IMR-90 (cell line): ENCODE data around the gene ZNF138. TPM values are rescaled to one million over a fixed set of nuclear protein-coding genes. Genes with fewer than 3 reads are reported as not detected.

Experiments used
- ATAC-seq: fragments of 200-7000 bp; cut with Tn5 transposase; 2 replicates; pipeline ENCODE4 v1.9.1; 2020; ENCODE audit warnings: low read depth, mild to moderate bottlenecking, moderate library complexity
- BruUV-seq: library from RNA; stranded (reverse); fragments of 400-500 nt; replicated peaks from 2 replicates; lab custom pipeline; 2021; lab: Mats Ljungman, UMichigan
- CTCF ChIA-PET: fragments of 300-600 bp; formaldehyde crosslinking; extraction: SDS; loops from one replicate; lab custom pipeline; 2021; ENCODE audit warnings: antibody characterized with exemption; lab: Yijun Ruan, JAX
- POLR2A ChIA-PET: fragments of 300-600 bp; sonication (Branson Sonifier 250); formaldehyde crosslinking; loops from one replicate; lab custom pipeline; 2022; ENCODE audit warnings: antibody characterized with exemption; ENCODE audit not compliant: unreplicated experiment; lab: Charles Lee
- DNase-seq: peaks from one replicate; pipeline ENCODE4 v3.0.0; 2013
- H2AFZ ChIP-seq: replicated peaks from 2 replicates; pipeline ENCODE3; 2013; ENCODE audit warnings: low read length, mild to moderate bottlenecking; ENCODE audit not compliant: poor library complexity
- H2AK5ac ChIP-seq: 2 replicates; pipeline ENCODE4 v1.6.1; 2013; ENCODE audit warnings: low read depth, low read length, inconsistent platforms
- H2AK9ac ChIP-seq: replicated peaks from 2 replicates; pipeline ENCODE3; 2013; ENCODE audit warnings: mild to moderate bottlenecking, low read depth, low read length, moderate library complexity; ENCODE audit not compliant: poor library complexity
- H2BK120ac ChIP-seq: 2 replicates; pipeline ENCODE4 v1.6.1; 2013; ENCODE audit warnings: low read depth, low read length, inconsistent platforms
- H2BK15ac ChIP-seq: 3 replicates; pipeline ENCODE4 v1.6.1; 2013; ENCODE audit warnings: low read depth, low read length, inconsistent platforms
- H2BK20ac ChIP-seq: 2 replicates; pipeline ENCODE4 v1.6.1; 2013; ENCODE audit warnings: low read depth, mild to moderate bottlenecking, inconsistent platforms, low read length, moderate library complexity
- H2BK5ac ChIP-seq: 2 replicates; pipeline ENCODE4 v1.6.1; 2013; ENCODE audit warnings: mild to moderate bottlenecking, low read depth, low read length, inconsistent platforms; ENCODE audit not compliant: poor library complexity, severe bottlenecking
- H3K14ac ChIP-seq: replicated peaks from 2 replicates; pipeline ENCODE4 v1.6.1; 2013; ENCODE audit warnings: low read depth, low read length, inconsistent platforms
- H3K18ac ChIP-seq: 2 replicates; pipeline ENCODE4 v1.6.1; 2013; ENCODE audit warnings: low read depth, low read length, control low read depth
- H3K23ac ChIP-seq: 2 replicates; pipeline ENCODE4 v1.6.1; 2013; ENCODE audit warnings: low read depth, low read length, inconsistent platforms
- H3K27ac ChIP-seq: 2 replicates; pipeline ENCODE4 v1.5.1; 2013; ENCODE audit warnings: mild to moderate bottlenecking, control low read depth, low read length; ENCODE audit not compliant: insufficient read depth
- H3K27me3 ChIP-seq: 2 replicates; pipeline ENCODE4 v1.6.1; 2013; ENCODE audit warnings: low read length; ENCODE audit not compliant: control insufficient read depth, insufficient read depth
- H3K36me3 ChIP-seq: 2 replicates; pipeline ENCODE4 v1.6.1; 2013; ENCODE audit warnings: low read length, mixed read lengths; ENCODE audit not compliant: control insufficient read depth, insufficient read depth
- H3K4ac ChIP-seq: 2 replicates; pipeline ENCODE4 v1.6.1; 2013; ENCODE audit warnings: low read depth, low read length, inconsistent platforms
- H3K4me1 ChIP-seq: 2 replicates; pipeline ENCODE4 v1.6.1; 2013; ENCODE audit warnings: low read length, mixed read lengths; ENCODE audit not compliant: control insufficient read depth, insufficient read depth
- H3K4me2 ChIP-seq: 2 replicates; pipeline ENCODE4 v1.6.1; 2013; ENCODE audit warnings: low read depth, mild to moderate bottlenecking, control low read depth, low read length, moderate library complexity
- H3K4me3 ChIP-seq: 2 replicates; pipeline ENCODE4 v1.5.1; 2013; ENCODE audit warnings: low read depth, mild to moderate bottlenecking, control low read depth, low read length, moderate library complexity; ENCODE audit not compliant: insufficient read depth
- H3K56ac ChIP-seq: 2 replicates; pipeline ENCODE4 v1.6.1; 2013; ENCODE audit warnings: low read length, inconsistent platforms; ENCODE audit not compliant: insufficient read depth; ENCODE audit errors: extremely low read depth
- H3K79me1 ChIP-seq, 2 experiments: 2 replicates each; pipeline ENCODE4 v1.6.1; 2013; ENCODE audit warnings: low read length in 2 of 2, inconsistent platforms in 1 of 2, low read depth in 1 of 2
- H3K9ac ChIP-seq: 2 replicates; pipeline ENCODE4 v1.6.1; 2013; ENCODE audit warnings: low read depth, low read length, control low read depth
- H3K9me1 ChIP-seq: 2 replicates; pipeline ENCODE4 v1.6.1; 2013; ENCODE audit warnings: low read length, inconsistent platforms; ENCODE audit not compliant: insufficient read depth
- H3K9me3 ChIP-seq: 2 replicates; pipeline ENCODE4 v1.6.1; 2013; ENCODE audit warnings: low read length; ENCODE audit not compliant: control insufficient read depth, insufficient read depth
- H4K20me1 ChIP-seq: 2 replicates; pipeline ENCODE4 v1.6.1; 2013; ENCODE audit warnings: low read length, inconsistent platforms; ENCODE audit not compliant: insufficient read depth
- H4K5ac ChIP-seq: 2 replicates; pipeline ENCODE4 v1.6.1; 2013; ENCODE audit warnings: mild to moderate bottlenecking, low read depth, low read length, control low read depth
- H4K8ac ChIP-seq, 2 experiments: 2 replicates each; pipeline ENCODE4 v1.6.1; 2013; ENCODE audit warnings: low read depth in 2 of 2, low read length in 2 of 2, control low read depth in 1 of 2, inconsistent platforms in 1 of 2
- H4K91ac ChIP-seq: 2 replicates; pipeline ENCODE4 v1.6.1; 2013; ENCODE audit warnings: low read depth, low read length, inconsistent platforms; ENCODE audit not compliant: insufficient read depth
- BHLHE40 ChIP-seq: fragments of 150-350 bp; IDR thresholded peaks from 2 replicates; pipeline ENCODE4 v1.6.1; 2016; ENCODE audit warnings: mild to moderate bottlenecking, low read depth, low read length
- CEBPB ChIP-seq: IDR thresholded peaks from 2 replicates; pipeline ENCODE4 v1.6.1; 2012; ENCODE audit warnings: low read depth, low read length, improper control_type of control experiment
- CHD1 ChIP-seq: IDR thresholded peaks from 2 replicates; pipeline ENCODE4 v1.6.1; 2012; ENCODE audit warnings: low read depth, low read length, improper control_type of control experiment
- FOS ChIP-seq: fragments of 150-350 bp; IDR thresholded peaks from 2 replicates; pipeline ENCODE4 v1.6.1; 2016; ENCODE audit warnings: low read depth, low read length
- MAFK ChIP-seq: IDR thresholded peaks from 2 replicates; pipeline ENCODE4 v1.6.1; 2012; ENCODE audit warnings: low read depth, low read length, improper control_type of control experiment
- MAZ ChIP-seq: IDR thresholded peaks from 2 replicates; pipeline ENCODE4 v1.6.1; 2012; ENCODE audit warnings: low read depth, mild to moderate bottlenecking, low read length, improper control_type of control experiment, moderate library complexity, borderline replicate concordance
- MXI1 ChIP-seq: IDR thresholded peaks from 2 replicates; pipeline ENCODE4 v1.6.1; 2012; ENCODE audit warnings: low read depth, mild to moderate bottlenecking, low read length, moderate library complexity, borderline replicate concordance
- NFE2L2 ChIP-seq: fragments of 150-350 bp; IDR thresholded peaks from 2 replicates; pipeline ENCODE4 v1.6.1; 2016; ENCODE audit warnings: low read depth, mild to moderate bottlenecking, low read length
- POLR2A ChIP-seq: IDR thresholded peaks from 2 replicates; pipeline ENCODE4 v1.6.1; 2012; ENCODE audit warnings: mild to moderate bottlenecking, low read depth, low read length
- RAD21 ChIP-seq: IDR thresholded peaks from 2 replicates; pipeline ENCODE4 v1.6.1; 2012; ENCODE audit warnings: low read length, improper control_type of control experiment
- RCOR1 ChIP-seq: IDR thresholded peaks from 2 replicates; pipeline ENCODE4 v1.6.1; 2012; ENCODE audit warnings: mild to moderate bottlenecking, low read length, improper control_type of control experiment; ENCODE audit not compliant: insufficient replicate concordance
- RFX5 ChIP-seq: IDR thresholded peaks from 2 replicates; pipeline ENCODE4 v1.8.0; 2012; ENCODE audit warnings: low read depth, mild to moderate bottlenecking, low read length, moderate library complexity
- SMC3 ChIP-seq: fragments of 150-350 bp; IDR thresholded peaks from 2 replicates; pipeline ENCODE4 v1.6.1; 2016; ENCODE audit warnings: low read depth, mild to moderate bottlenecking, antibody characterized with exemption, low read length, moderate library complexity
- WGBS, 2 experiments: methylation state at CpG; one replicate each; pipeline versions ENCODE4 v1.1.5 to v1.1.7; 2013; ENCODE audit warnings: missing lambda C conversion rate in 2 of 2; ENCODE audit not compliant: insufficient read length in 1 of 2; ENCODE audit errors: extremely low coverage in 2 of 2; 5-methylcytosine and 5-hydroxymethylcytosine counted together
- dilution Hi-C: fragments of 300-500 bp; cut with HindIII; formaldehyde crosslinking; loops from one replicate; pipeline ENCODE4 v1.14.3; 2018; ENCODE audit warnings: low sequenced_read_pairs; ENCODE audit not compliant: unreplicated experiment
- in situ Hi-C: fragments of 300-500 bp; cut with MboI; formaldehyde crosslinking; loops from 3 replicates; pipeline ENCODE4 v1.14.3; 2019; ENCODE audit warnings: low sequenced_read_pairs, inconsistent platforms, mixed read lengths
- intact Hi-C: fragments of 100-400 bp; cut with micrococcal nuclease; formaldehyde crosslinking; loops from 2 replicates; pipeline ENCODE4 v1.10.0; 2022
- polyA plus RNA-seq, 3 experiments: library from polyadenylated mRNA; depleted of rRNA; stranded (reverse); fragments of >200 nt; gene quantifications; 2 replicates each; pipeline ENCODE4 v1.2.3, GENCODE V29; 2012; ENCODE audit warnings: low replicate concordance in 1 of 3
- total RNA-seq: library from RNA; depleted of rRNA; stranded (reverse); fragments of >200 nt; gene quantifications from 2 replicates; pipeline ENCODE4 v1.2.3, GENCODE V29; 2012
- TF ChIP-seq, protein P1 (sequence below): conservative IDR thresholded peaks from 2 replicates; pipeline ENCODE4 v1.5.1; 2012; ENCODE audit warnings: mild to moderate bottlenecking, low read depth, low read length, improper control_type of control experiment
- TF ChIP-seq, protein P2 (sequence below): fragments of 150-350 bp; IDR thresholded peaks from 2 replicates; pipeline ENCODE4 v1.6.1; 2016; ENCODE audit warnings: low read depth, mild to moderate bottlenecking, low read length, moderate library complexity, borderline replicate concordance
- TF ChIP-seq, protein P3 (sequence below): fragments of 150-350 bp; IDR thresholded peaks from 2 replicates; pipeline ENCODE4 v1.6.1; 2017; ENCODE audit warnings: mild to moderate bottlenecking, antibody characterized with exemption, low read length, low read depth

Gene ZNF138
- total and polyA plus RNA-seq, 2 of the 4 experiments (the other 2 are of a cell fraction) = 3.2 to 3.6 TPM

DNA sequence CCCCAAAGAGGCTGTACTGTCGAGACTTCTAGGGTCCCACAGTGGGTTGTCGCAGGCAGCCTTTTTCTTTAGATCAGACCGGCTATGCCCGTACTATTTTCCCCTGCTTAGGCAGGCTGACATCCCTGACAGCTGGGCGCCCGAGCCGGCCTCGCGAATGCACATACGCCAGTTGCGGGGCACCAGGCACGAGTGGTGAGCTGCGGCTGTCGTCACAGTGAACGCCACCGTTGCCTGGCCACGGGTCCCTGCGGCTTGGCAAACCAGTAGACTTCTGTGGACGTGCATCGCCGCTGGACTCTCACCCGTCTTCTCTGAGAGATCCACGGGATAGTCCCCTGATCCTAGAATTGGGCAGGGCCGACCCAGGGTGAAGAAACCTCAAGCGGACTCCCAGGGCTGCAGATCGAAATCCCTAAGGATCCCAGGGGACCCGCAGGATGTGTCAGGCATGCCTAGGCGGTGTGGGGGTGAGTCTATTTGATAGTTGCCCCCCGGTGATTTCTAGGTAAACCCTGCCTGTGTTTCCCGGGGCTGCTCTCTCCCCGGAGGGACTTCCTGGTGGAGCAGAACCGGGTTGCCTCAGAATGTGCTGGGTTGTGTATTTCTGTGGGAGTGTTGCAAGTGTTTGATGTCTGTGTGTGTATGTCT, 75.8 kb downstream of the ZNF138 start:
- H3K56ac ChIP-seq = no peak overlapping the region
- H3K9ac ChIP-seq = no peak overlapping the region
- H3K4me1 ChIP-seq = no peaks in the 10 kb centered on the region
- H3K36me3 ChIP-seq = no peaks in the 10 kb centered on the region
- H3K4me2 ChIP-seq = no peak overlapping the region
- WGBS, 2 experiments = 91% methylated on average over 15 of the region's 32 CpGs; no CpG with 5 or more reads in 1 of the 2 experiments
- ATAC-seq (no peak), DNase-seq (no peak)
- no peak overlapping the region for H3K4me3 ChIP-seq
- H4K91ac ChIP-seq = no peak overlapping the region
- peaks cover 18% of the 10 kb centered on the region for H3K9me3 ChIP-seq
- no peak overlapping the region for H3K27ac ChIP-seq
- no peak overlapping the region for H2AK9ac ChIP-seq
- CTCF ChIA-PET = no interaction called here
- H2AK5ac ChIP-seq = no peak overlapping the region
- H4K8ac ChIP-seq = no peak overlapping the region
- no peak overlapping the region for H2BK15ac ChIP-seq
- BruUV-seq = no TSS peak
- no peak overlapping the region for H3K4ac ChIP-seq
- H2BK120ac ChIP-seq = no peak overlapping the region
- dilution Hi-C loops (no loop called here), intact Hi-C loops (no loop called here), in situ Hi-C loops (no loop called here)
- no peaks in the 10 kb centered on the region for H3K27me3 ChIP-seq
- H3K14ac ChIP-seq = no peak overlapping the region
- no peaks in the 10 kb centered on the region for H3K9me1 ChIP-seq
- TF ChIP-seq, protein P1, sequence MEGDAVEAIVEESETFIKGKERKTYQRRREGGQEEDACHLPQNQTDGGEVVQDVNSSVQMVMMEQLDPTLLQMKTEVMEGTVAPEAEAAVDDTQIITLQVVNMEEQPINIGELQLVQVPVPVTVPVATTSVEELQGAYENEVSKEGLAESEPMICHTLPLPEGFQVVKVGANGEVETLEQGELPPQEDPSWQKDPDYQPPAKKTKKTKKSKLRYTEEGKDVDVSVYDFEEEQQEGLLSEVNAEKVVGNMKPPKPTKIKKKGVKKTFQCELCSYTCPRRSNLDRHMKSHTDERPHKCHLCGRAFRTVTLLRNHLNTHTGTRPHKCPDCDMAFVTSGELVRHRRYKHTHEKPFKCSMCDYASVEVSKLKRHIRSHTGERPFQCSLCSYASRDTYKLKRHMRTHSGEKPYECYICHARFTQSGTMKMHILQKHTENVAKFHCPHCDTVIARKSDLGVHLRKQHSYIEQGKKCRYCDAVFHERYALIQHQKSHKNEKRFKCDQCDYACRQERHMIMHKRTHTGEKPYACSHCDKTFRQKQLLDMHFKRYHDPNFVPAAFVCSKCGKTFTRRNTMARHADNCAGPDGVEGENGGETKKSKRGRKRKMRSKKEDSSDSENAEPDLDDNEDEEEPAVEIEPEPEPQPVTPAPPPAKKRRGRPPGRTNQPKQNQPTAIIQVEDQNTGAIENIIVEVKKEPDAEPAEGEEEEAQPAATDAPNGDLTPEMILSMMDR = no peak
- no peak for TF ChIP-seq POLR2A
- TF ChIP-seq MXI1 = no peak
- no peak for TF ChIP-seq RAD21
- no peak for TF ChIP-seq CHD1
- no peak for TF ChIP-seq RFX5
- no peak for TF ChIP-seq MAFK
- no peak for TF ChIP-seq BHLHE40
- no peak for TF ChIP-seq RCOR1
- TF ChIP-seq, protein P2, sequence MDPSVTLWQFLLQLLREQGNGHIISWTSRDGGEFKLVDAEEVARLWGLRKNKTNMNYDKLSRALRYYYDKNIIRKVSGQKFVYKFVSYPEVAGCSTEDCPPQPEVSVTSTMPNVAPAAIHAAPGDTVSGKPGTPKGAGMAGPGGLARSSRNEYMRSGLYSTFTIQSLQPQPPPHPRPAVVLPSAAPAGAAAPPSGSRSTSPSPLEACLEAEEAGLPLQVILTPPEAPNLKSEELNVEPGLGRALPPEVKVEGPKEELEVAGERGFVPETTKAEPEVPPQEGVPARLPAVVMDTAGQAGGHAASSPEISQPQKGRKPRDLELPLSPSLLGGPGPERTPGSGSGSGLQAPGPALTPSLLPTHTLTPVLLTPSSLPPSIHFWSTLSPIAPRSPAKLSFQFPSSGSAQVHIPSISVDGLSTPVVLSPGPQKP = no peak
- no peak for TF ChIP-seq CEBPB
- TF ChIP-seq MAZ = no peak
- no peak for TF ChIP-seq NFE2L2
- no peak for TF ChIP-seq FOS
- TF ChIP-seq, protein P3, sequence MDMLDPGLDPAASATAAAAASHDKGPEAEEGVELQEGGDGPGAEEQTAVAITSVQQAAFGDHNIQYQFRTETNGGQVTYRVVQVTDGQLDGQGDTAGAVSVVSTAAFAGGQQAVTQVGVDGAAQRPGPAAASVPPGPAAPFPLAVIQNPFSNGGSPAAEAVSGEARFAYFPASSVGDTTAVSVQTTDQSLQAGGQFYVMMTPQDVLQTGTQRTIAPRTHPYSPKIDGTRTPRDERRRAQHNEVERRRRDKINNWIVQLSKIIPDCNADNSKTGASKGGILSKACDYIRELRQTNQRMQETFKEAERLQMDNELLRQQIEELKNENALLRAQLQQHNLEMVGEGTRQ = no peak
- TF ChIP-seq SMC3 = no peak
- no peak overlapping the region for H3K18ac ChIP-seq
- no peak overlapping the region for H2BK5ac ChIP-seq
- no peak overlapping the region for H2AFZ ChIP-seq
- no peak overlapping the region for H3K23ac ChIP-seq
- no peaks in the 10 kb centered on the region for H3K79me1 ChIP-seq
- POLR2A ChIA-PET = no interaction called here
- H4K5ac ChIP-seq = no peak overlapping the region
- no peaks in the 10 kb centered on the region for H4K20me1 ChIP-seq
- no peak overlapping the region for H2BK20ac ChIP-seq
